H9 (cell line): ENCODE measurements around the gene CDH13. TPM values are rescaled to one million over a fixed set of nuclear protein-coding genes. Genes with fewer than 3 reads are reported as not detected.

ENCODE experiments used
- DNase-seq: peaks from one replicate; pipeline ENCODE4 v3.0.0-alpha.2; 2017
- H2AFZ ChIP-seq: one replicate; pipeline ENCODE4 v1.6.1; 2013; ENCODE audit warnings: mild to moderate bottlenecking, low read length, control low read depth, moderate library complexity
- H2AK5ac ChIP-seq: 2 replicates; pipeline ENCODE4 v1.6.1; 2013; ENCODE audit warnings: low read length, control low read depth, mixed read lengths; ENCODE audit not compliant: insufficient read length
- H2BK120ac ChIP-seq: one replicate; pipeline ENCODE4 v1.6.1; 2013; ENCODE audit warnings: low read depth, mild to moderate bottlenecking, low read length, control low read depth, inconsistent platforms; ENCODE audit not compliant: poor library complexity, severe bottlenecking
- H2BK12ac ChIP-seq: 2 replicates; pipeline ENCODE4 v1.6.1; 2013; ENCODE audit warnings: low read length, control low read depth, mixed read lengths, low read depth; ENCODE audit not compliant: insufficient read length
- H2BK15ac ChIP-seq: 2 replicates; pipeline ENCODE4 v1.6.1; 2013; ENCODE audit warnings: low read depth, low read length, control low read depth
- H2BK20ac ChIP-seq: one replicate; pipeline ENCODE4 v1.6.1; 2013; ENCODE audit warnings: low read depth, mild to moderate bottlenecking, low read length, control low read depth, inconsistent platforms; ENCODE audit not compliant: poor library complexity, severe bottlenecking
- H2BK5ac ChIP-seq: 2 replicates; pipeline ENCODE4 v1.6.1; 2013; ENCODE audit warnings: low read length, control low read depth, mixed read lengths; ENCODE audit not compliant: insufficient read length
- H3K14ac ChIP-seq: 2 replicates; pipeline ENCODE4 v1.6.1; 2013; ENCODE audit warnings: low read length, control low read depth; ENCODE audit not compliant: insufficient read depth
- H3K18ac ChIP-seq: 2 replicates; pipeline ENCODE4 v1.6.1; 2013; ENCODE audit warnings: low read depth, mild to moderate bottlenecking, mixed read lengths, low read length, control low read depth; ENCODE audit not compliant: insufficient read length
- H3K23ac ChIP-seq: 2 replicates; pipeline ENCODE4 v1.6.1; 2013; ENCODE audit warnings: low read length, control low read depth, mixed read lengths, low read depth; ENCODE audit not compliant: insufficient read length
- H3K23me2 ChIP-seq: 2 replicates; pipeline ENCODE4 v1.6.1; 2013; ENCODE audit warnings: low read depth, mild to moderate bottlenecking, mixed read lengths, low read length, control low read depth; ENCODE audit not compliant: insufficient read length, poor library complexity, severe bottlenecking
- H3K27ac ChIP-seq: 2 replicates; pipeline ENCODE4 v1.5.1; 2013; ENCODE audit warnings: low read length, control low read depth, mixed read lengths, low read depth; ENCODE audit not compliant: insufficient read length
- H3K27me3 ChIP-seq: 2 replicates; pipeline ENCODE4 v1.6.1; 2013; ENCODE audit warnings: low read length, control low read depth, inconsistent platforms; ENCODE audit not compliant: insufficient read depth
- H3K4ac ChIP-seq: 2 replicates; pipeline ENCODE4 v1.6.1; 2013; ENCODE audit warnings: low read depth, mild to moderate bottlenecking, control low read depth, inconsistent platforms, low read length, moderate library complexity
- H3K4me1 ChIP-seq: 2 replicates; pipeline ENCODE4 v1.6.1; 2013; ENCODE audit warnings: low read length, control low read depth, inconsistent platforms; ENCODE audit not compliant: insufficient read depth
- H3K4me2 ChIP-seq: 2 replicates; pipeline ENCODE4 v1.6.1; 2013; ENCODE audit warnings: low read length, control low read depth, mixed read lengths; ENCODE audit not compliant: insufficient read length, insufficient read depth
- H3K56ac ChIP-seq: 2 replicates; pipeline ENCODE4 v1.6.1; 2013; ENCODE audit warnings: low read depth, mild to moderate bottlenecking, mixed read lengths, low read length, control low read depth; ENCODE audit not compliant: insufficient read length
- H3K79me1 ChIP-seq: 2 replicates; pipeline ENCODE4 v1.6.1; 2013; ENCODE audit warnings: low read depth, mild to moderate bottlenecking, moderate library complexity, low read length, control low read depth, inconsistent platforms; ENCODE audit not compliant: insufficient read depth, poor library complexity, severe bottlenecking
- H3K79me2 ChIP-seq: 2 replicates; pipeline ENCODE4 v1.6.1; 2013; ENCODE audit warnings: low read length, control low read depth, inconsistent platforms; ENCODE audit not compliant: insufficient read depth
- H3K9ac ChIP-seq: 2 replicates; pipeline ENCODE4 v1.6.1; 2013; ENCODE audit warnings: low read length, control low read depth, mixed read lengths; ENCODE audit not compliant: insufficient read length; ENCODE audit errors: extremely low read depth
- H3K9me3 ChIP-seq: one replicate; pipeline ENCODE4 v1.6.1; 2013; ENCODE audit warnings: low read depth, low read length, inconsistent platforms; ENCODE audit not compliant: control insufficient read depth
- H3T11ph ChIP-seq: one replicate; pipeline ENCODE4 v1.6.1; 2013; ENCODE audit warnings: mild to moderate bottlenecking, low read length, control low read depth, inconsistent platforms
- H4K20me1 ChIP-seq: one replicate; pipeline ENCODE4 v1.6.1; 2013; ENCODE audit not compliant: control insufficient read depth, insufficient read length, insufficient read depth
- H4K5ac ChIP-seq: 2 replicates; pipeline ENCODE4 v1.6.1; 2013; ENCODE audit warnings: low read depth, mild to moderate bottlenecking, mixed read lengths, low read length, control low read depth; ENCODE audit not compliant: insufficient read length
- H4K8ac ChIP-seq: replicated peaks from 2 replicates; pipeline ENCODE4 v1.6.1; 2013; ENCODE audit warnings: low read length, control low read depth, mixed read lengths, low read depth; ENCODE audit not compliant: insufficient read length
- H4K91ac ChIP-seq: 2 replicates; pipeline ENCODE4 v1.6.1; 2013; ENCODE audit warnings: low read depth, mild to moderate bottlenecking, moderate library complexity, mixed read lengths, low read length, control low read depth; ENCODE audit not compliant: insufficient read length
- H3K27ac Mint-ChIP-seq, 3 experiments: 2 replicates in 2 of 3; 3 replicates in 1 of 3; pipeline ENCODE4 v1.8.0; 2020 to 2021; ENCODE audit warnings: mixed read lengths in 3 of 3, mild to moderate bottlenecking in 1 of 3, moderate library complexity in 1 of 3
- H3K27me3 Mint-ChIP-seq: 2 replicates; pipeline ENCODE4 v1.8.0; 2021; ENCODE audit warnings: low read depth, mild to moderate bottlenecking, moderate library complexity, mixed read lengths
- H3K36me3 Mint-ChIP-seq, 3 experiments: 2 replicates in 2 of 3; 3 replicates in 1 of 3; pipeline ENCODE4 v1.8.0; 2020 to 2021; ENCODE audit warnings: low read depth in 3 of 3, mixed read lengths in 3 of 3; ENCODE audit not compliant: insufficient read depth in 1 of 3
- H3K4me1 Mint-ChIP-seq, 2 experiments: 2 replicates each; pipeline ENCODE4 v1.8.0; 2020; ENCODE audit warnings: mixed read lengths in 2 of 2
- H3K4me3 Mint-ChIP-seq, 2 experiments: 2 replicates in 1 of 2; 3 replicates in 1 of 2; pipeline ENCODE4 v1.8.0; 2020 to 2021; ENCODE audit warnings: mild to moderate bottlenecking in 2 of 2, mixed read lengths in 2 of 2, moderate library complexity in 1 of 2
- H3K9me3 Mint-ChIP-seq, 2 experiments: 2 replicates in 1 of 2; 3 replicates in 1 of 2; pipeline ENCODE4 v1.8.0; 2020; ENCODE audit warnings: mild to moderate bottlenecking in 2 of 2, mixed read lengths in 2 of 2, moderate library complexity in 1 of 2
- CTCF ChIP-seq: fragments of 200-600 bp; sonication (generic); conservative IDR thresholded peaks from 3 replicates; pipeline ENCODE4 v1.8.0; 2021; ENCODE audit warnings: antibody characterized with exemption, mild to moderate bottlenecking
- WGBS: extraction: QIAGEN DNeasy Blood & Tissue Kit; methylation state at CpG from one replicate; pipeline ENCODE4 v1.1.7; 2013; ENCODE audit warnings: missing lambda C conversion rate, low lambda C conversion rate, mixed read lengths; ENCODE audit not compliant: insufficient read length; ENCODE audit errors: extremely low coverage; 5-methylcytosine and 5-hydroxymethylcytosine counted together
- total RNA-seq: library from RNA; stranded (reverse); gene quantifications from 2 replicates; pipeline ENCODE4 v1.2.1, GENCODE V29; 2021

Gene CDH13
- total RNA-seq, 1 experiment from 2014 or later = 1.5 TPM

- no peak overlapping the region for H2BK15ac ChIP-seq
- peaks cover 6% of the 10 kb centered on the region; the same call in 1 of the 2 replicates for H3K4me1 ChIP-seq
- H3K23me2 ChIP-seq = no peaks in the 10 kb centered on the region
- H2BK12ac ChIP-seq = no peak overlapping the region
- no peak overlapping the region for H3K27ac ChIP-seq
- Mint-ChIP-seq H3K4me1 (peaks cover 20 to 24% of the 10 kb centered on the region in 2 experiments), H3K27me3 (no peaks in the 10 kb centered on the region), H3K9me3 (no peaks in the 10 kb centered on the region; a peak in 3 of 5 replicates), H3K4me3 (no peak overlapping the region; a peak in 1 of 5 replicates), H3K36me3 (no peaks in the 10 kb centered on the region; a peak in 2 of 7 replicates), H3K27ac (peak overlapping the region in 1 of 3 experiments; percentile 44; a peak in 1 of 7 replicates)
- H2BK5ac ChIP-seq = no peak overlapping the region
- H3K9me3 ChIP-seq = no peaks in the 10 kb centered on the region
- H3K56ac ChIP-seq = no peak overlapping the region
- no peaks in the 10 kb centered on the region for H3K79me2 ChIP-seq
- H3K18ac ChIP-seq = no peak overlapping the region
- no CpG with 5 or more reads among the region's 5 CpGs for WGBS
- DNase-seq = no peak
- no peaks in the 10 kb centered on the region for H4K20me1 ChIP-seq
- no peak overlapping the region for H4K8ac ChIP-seq
- H4K91ac ChIP-seq = no peak overlapping the region
- no peak overlapping the region for H3K14ac ChIP-seq
- H2AK5ac ChIP-seq = no peak overlapping the region
- H3K79me1 ChIP-seq = no peaks in the 10 kb centered on the region
- no peak overlapping the region for H3K9ac ChIP-seq
- H2BK20ac ChIP-seq = no peak overlapping the region
- H3K4ac ChIP-seq = no peak overlapping the region
- no peaks in the 10 kb centered on the region for H3K27me3 ChIP-seq
- H2BK120ac ChIP-seq = no peak overlapping the region
- no peak overlapping the region for H4K5ac ChIP-seq
- no peak overlapping the region for H2AFZ ChIP-seq
- no peak overlapping the region for H3K23ac ChIP-seq
- no peak for TF ChIP-seq CTCF
- H3T11ph ChIP-seq = no peak overlapping the region
- H3K4me2 ChIP-seq = no peak overlapping the region
These were observed 251.7 kb downstream of the CDH13 start for GRCh38 chr16:82878466-82878865.
